Body of pancreas (tissue), 4 donors: ENCODE data around the gene NCS1. TPM values are rescaled to one million over a fixed set of nuclear protein-coding genes. Genes with fewer than 3 reads are reported as not detected.

ENCODE experiments used
- ATAC-seq: fragments of 150-250 bp; one replicate; pipeline ENCODE4 v1.9.1; 2016
- DNase-seq, 4 donors: peaks; one replicate each; pipeline ENCODE4 v3.0.0-alpha.2; 2019
- H3K27ac ChIP-seq, 4 donors: fragments of 200-600 bp; sonication (generic); 1 replicate in 3 of 4; 2 replicates in 1 of 4; pipeline versions ENCODE4 v1.5.1 to v1.6.1; 2016 to 2019; ENCODE audit warnings: mild to moderate bottlenecking in 1 of 4, mixed read lengths in 1 of 4, moderate library complexity in 1 of 4
- H3K27me3 ChIP-seq, 2 donors: fragments of 200-600 bp; sonication (generic); one replicate each; pipeline ENCODE4 v1.6.0; 2016; ENCODE audit warnings: mild to moderate bottlenecking in 1 of 2
- H3K36me3 ChIP-seq, 2 donors: fragments of 200-600 bp; sonication (generic); replicated peaks in 1 of 2; 2 replicates each; pipeline ENCODE4 v1.5.1; 2016; ENCODE audit warnings: low read depth in 2 of 2; ENCODE audit not compliant: insufficient read depth in 1 of 2
- H3K4me1 ChIP-seq: fragments of 200-600 bp; sonication (generic); one replicate; pipeline ENCODE4 v1.6.0; 2016
- H3K4me3 ChIP-seq, 2 donors: fragments of 200-600 bp; sonication (generic); 1 replicate in 1 of 2; 2 replicates in 1 of 2; pipeline ENCODE4 v1.5.1; 2016 to 2019
- H3K9me3 ChIP-seq, 3 donors: fragments of 200-600 bp; sonication (generic); 1 replicate in 2 of 3; 2 replicates in 1 of 3; pipeline ENCODE4 v1.5.1; 2016
- CTCF ChIP-seq, 7 experiments: fragments of 450-650 bp in 4 of 7; fragments of 200-600 bp in 3 of 7; sonication (generic) in 3 of 7; IDR thresholded peaks; one replicate each; pipeline ENCODE4 v1.5.1; 2016 to 2019; ENCODE audit warnings: antibody characterized with exemption in 7 of 7
- POLR2A ChIP-seq, 3 donors: fragments of 450-650 bp; IDR thresholded peaks; one replicate each; pipeline ENCODE4 v1.6.1; 2016; ENCODE audit warnings: antibody characterized with exemption in 3 of 3, mild to moderate bottlenecking in 2 of 3
- WGBS, 2 donors: methylation state at CpG; one replicate each; pipeline ENCODE4 v1.1.5; 2017; 5-methylcytosine and 5-hydroxymethylcytosine counted together
- intact Hi-C: fragments of 100-400 bp; cut with DNase I; formaldehyde crosslinking; loops from one replicate; pipeline ENCODE4 v1.15.1; 2023
- total RNA-seq, 2 donors: library from RNA; depleted of rRNA; stranded (reverse); fragments of >200 nt; gene quantifications; one replicate each; pipeline ENCODE4 v1.1.0, GENCODE V29; 2016

NCS1 gene
- total RNA-seq: 1 to 10 TPM; 3.9 to 4.3 TPM

DNA sequence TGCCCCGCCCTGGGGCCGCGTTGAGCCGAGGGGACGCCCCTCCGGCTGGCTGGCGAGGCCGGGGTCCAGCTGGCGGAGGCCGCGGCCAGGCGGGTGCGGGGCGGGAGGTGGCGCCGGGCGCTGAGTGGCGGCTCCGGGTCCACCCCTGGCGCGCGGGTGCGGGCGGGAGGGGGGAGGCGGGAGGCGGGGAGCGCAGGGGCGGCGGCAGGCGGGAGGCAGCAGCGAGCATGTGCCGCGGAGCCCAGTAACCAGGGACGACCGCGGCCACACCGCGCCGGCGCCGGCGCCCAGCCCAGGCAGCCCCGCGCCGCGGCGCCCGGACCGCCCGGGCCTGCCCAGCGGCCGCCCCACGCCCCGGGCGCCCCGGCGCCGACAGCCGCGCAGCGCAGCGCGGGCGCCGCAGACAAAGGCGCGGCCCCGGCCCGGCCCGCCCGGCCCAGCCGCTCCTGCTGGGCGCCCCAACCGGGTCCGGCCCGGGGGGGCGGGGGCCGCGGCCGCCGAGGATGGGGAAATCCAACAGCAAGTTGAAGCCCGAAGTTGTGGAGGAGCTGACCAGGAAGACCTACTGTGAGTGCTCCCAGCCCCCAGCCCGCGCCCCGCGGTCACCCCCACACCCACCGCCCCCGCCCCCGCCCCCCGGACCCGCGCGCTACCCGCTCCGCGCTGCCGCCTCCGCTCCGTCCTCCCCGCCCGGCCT is at the start of gene NCS1:
TSS of gene NCS1 (plus strand) at position 244 of the 697 bp plus-strand sequence. CDS start at position 504, 260 bp downstream.
- H3K9me3 ChIP-seq: no peaks in the 10 kb centered on the region
- WGBS, 2 donors: 2% methylated on average over 79 of the region's 101 CpGs; no CpG with 5 or more reads in 1 of the 2 donors
- peak within 1 kb of the TSS; percentile 22 to 58 for H3K4me3 ChIP-seq
- peak within 1 kb of the TSS in 1 of 4 donors; percentile 17 for H3K27ac ChIP-seq
- H3K4me1 ChIP-seq: peaks cover 18% of the 10 kb centered on the region
- DNase-seq (peak; percentile 78 to 87 (median 83)), ATAC-seq (peak; percentile 92)
- no peaks in the 10 kb centered on the region for H3K27me3 ChIP-seq
- H3K36me3 ChIP-seq: no peaks in the 10 kb centered on the region
- intact Hi-C loops: no loop called here
- TF ChIP-seq POLR2A (IDR thresholded peaks at IDR 0.05) (no peak), CTCF (IDR thresholded peaks at IDR 0.05) (no peak)

DNA sequence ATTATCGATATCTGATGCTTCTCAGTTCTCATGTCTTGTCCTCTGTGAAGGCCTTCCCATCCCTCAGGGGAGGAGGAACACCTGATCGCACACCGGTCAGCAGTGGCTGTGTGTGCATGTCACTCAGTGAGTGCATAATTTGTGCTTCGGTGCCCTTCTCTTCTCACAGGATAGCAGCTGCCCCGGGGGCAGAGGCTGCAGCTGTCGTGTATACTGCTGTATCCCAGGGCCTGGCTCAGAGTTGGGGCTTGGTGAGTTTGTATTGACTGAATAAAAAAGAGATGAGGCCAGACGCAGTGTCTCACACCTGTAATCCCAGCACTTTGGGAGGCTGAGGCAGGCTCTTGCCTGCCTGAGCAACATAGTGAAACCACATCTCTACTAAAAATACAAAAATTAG is 49.7 kb upstream of the NCS1 start:
- TF ChIP-seq POLR2A (IDR thresholded peaks at IDR 0.05): no peak
- no peak for TF ChIP-seq CTCF (IDR thresholded peaks at IDR 0.05)
- Histone ChIP-seq H3K9me3 (no peaks in the 10 kb centered on the region), H3K4me1 (no peaks in the 10 kb centered on the region), H3K4me3 (no peak overlapping the region), H3K36me3 (peaks cover 0 to 6% of the 10 kb centered on the region in 2 donors), H3K27ac (no peak overlapping the region), H3K27me3 (no peaks in the 10 kb centered on the region)
- 82 to 92% methylated on average over 3 to 7 of the region's 7 CpGs for WGBS, 2 donors
- no peak for ATAC-seq
- DNase-seq: no peak
- intact Hi-C loops: no loop called here

GRCh38 chr9:130124085-130124860 is 47.9 kb upstream of the NCS1 start:
- Histone ChIP-seq H3K9me3 (no peaks in the 10 kb centered on the region), H3K4me3 (no peak overlapping the region), H3K4me1 (no peaks in the 10 kb centered on the region), H3K27me3 (no peaks in the 10 kb centered on the region), H3K36me3 (peaks cover 4 to 15% of the 10 kb centered on the region in 2 donors), H3K27ac (no peak overlapping the region)
- no peak for DNase-seq
- WGBS, 2 donors: 70 to 76% methylated on average over 6 to 7 of the region's 7 CpGs
- intact Hi-C loops: no loop called here
- TF ChIP-seq CTCF (IDR thresholded peaks at IDR 0.05) (no peak), POLR2A (IDR thresholded peaks at IDR 0.05) (no peak)
- no peak for ATAC-seq

- Histone ChIP-seq H3K27ac (no peak overlapping the region), H3K9me3 (no peaks in the 10 kb centered on the region), H3K4me3 (no peak overlapping the region), H3K36me3 (peaks cover 4 to 20% of the 10 kb centered on the region in 2 donors), H3K4me1 (no peaks in the 10 kb centered on the region), H3K27me3 (no peaks in the 10 kb centered on the region)
- intact Hi-C loops: no loop called here
- TF ChIP-seq POLR2A (IDR thresholded peaks at IDR 0.05) (no peak), CTCF (IDR thresholded peaks at IDR 0.05) (no peak)
- DNase-seq (no peak), ATAC-seq (no peak)
- WGBS, 2 donors: 74 to 78% methylated on average over 4 of the region's 4 CpGs
Observed at GRCh38 chr9:130126721-130127433, 45.3 kb upstream of the NCS1 start.
